Activated naive CD4-positive, alpha-beta T cell treated with anti-CD3 and anti-CD28 coated beads for 36 hours (primary cell): ENCODE data around the gene POLL. TPM values are rescaled to one million over a fixed set of nuclear protein-coding genes. Genes with fewer than 3 reads are reported as not detected.

Experiments used
- CTCF ChIA-PET: fragments of 350-600 bp; sonication (Branson Sonifier 250); formaldehyde crosslinking; loops from one replicate; lab custom pipeline; 2021; ENCODE audit warnings: antibody characterized with exemption; lab: Charles Lee
- DNase-seq: peaks from one replicate; pipeline ENCODE4 v3.0.0-alpha.2; 2020
- H3K27ac Mint-ChIP-seq: one replicate; pipeline ENCODE4 v1.8.0; 2021; ENCODE audit warnings: mild to moderate bottlenecking, mixed read lengths
- H3K27me3 Mint-ChIP-seq: one replicate; pipeline ENCODE4 v1.8.0; 2021; ENCODE audit warnings: low read depth, mixed read lengths
- H3K36me3 Mint-ChIP-seq: one replicate; pipeline ENCODE4 v1.8.0; 2021; ENCODE audit warnings: low read depth, mixed read lengths
- H3K4me1 Mint-ChIP-seq: one replicate; pipeline ENCODE4 v1.8.0; 2021; ENCODE audit warnings: low read depth, mixed read lengths
- H3K4me3 Mint-ChIP-seq: one replicate; pipeline ENCODE4 v1.8.0; 2021; ENCODE audit warnings: mild to moderate bottlenecking, moderate library complexity, mixed read lengths
- H3K9me3 Mint-ChIP-seq: one replicate; pipeline ENCODE4 v1.8.0; 2021; ENCODE audit warnings: mixed read lengths
- intact Hi-C: fragments of 100-400 bp; cut with micrococcal nuclease; formaldehyde crosslinking; loops from one replicate; pipeline ENCODE4 v1.15.1; 2023
- total RNA-seq, 2 experiments: library from RNA; stranded (reverse); gene quantifications; one replicate each; pipeline ENCODE4 v1.2.3, GENCODE V29; 2021

Gene POLL
- total RNA-seq, 2 experiments from 2014 or later = 28.1 to 29.0 TPM

GRCh38 chr10:101562231-101562630 is 25.8 kb downstream of the POLL start:
- H3K4me1 Mint-ChIP-seq = peaks cover 21% of the 10 kb centered on the region
- peaks cover 22% of the 10 kb centered on the region for H3K27me3 Mint-ChIP-seq
- no peak for DNase-seq
- no peaks in the 10 kb centered on the region for H3K9me3 Mint-ChIP-seq
- CTCF ChIA-PET = no interaction called here
- intact Hi-C loops = no loop called here
- no peak overlapping the region for H3K4me3 Mint-ChIP-seq
- H3K27ac Mint-ChIP-seq = no peak overlapping the region
- no peaks in the 10 kb centered on the region for H3K36me3 Mint-ChIP-seq

GRCh38 chr10:101561068-101561915 is 26.8 kb downstream of the POLL start:
- Mint-ChIP-seq H3K27ac (no peak overlapping the region), H3K27me3 (peaks cover 15% of the 10 kb centered on the region)

DNA sequence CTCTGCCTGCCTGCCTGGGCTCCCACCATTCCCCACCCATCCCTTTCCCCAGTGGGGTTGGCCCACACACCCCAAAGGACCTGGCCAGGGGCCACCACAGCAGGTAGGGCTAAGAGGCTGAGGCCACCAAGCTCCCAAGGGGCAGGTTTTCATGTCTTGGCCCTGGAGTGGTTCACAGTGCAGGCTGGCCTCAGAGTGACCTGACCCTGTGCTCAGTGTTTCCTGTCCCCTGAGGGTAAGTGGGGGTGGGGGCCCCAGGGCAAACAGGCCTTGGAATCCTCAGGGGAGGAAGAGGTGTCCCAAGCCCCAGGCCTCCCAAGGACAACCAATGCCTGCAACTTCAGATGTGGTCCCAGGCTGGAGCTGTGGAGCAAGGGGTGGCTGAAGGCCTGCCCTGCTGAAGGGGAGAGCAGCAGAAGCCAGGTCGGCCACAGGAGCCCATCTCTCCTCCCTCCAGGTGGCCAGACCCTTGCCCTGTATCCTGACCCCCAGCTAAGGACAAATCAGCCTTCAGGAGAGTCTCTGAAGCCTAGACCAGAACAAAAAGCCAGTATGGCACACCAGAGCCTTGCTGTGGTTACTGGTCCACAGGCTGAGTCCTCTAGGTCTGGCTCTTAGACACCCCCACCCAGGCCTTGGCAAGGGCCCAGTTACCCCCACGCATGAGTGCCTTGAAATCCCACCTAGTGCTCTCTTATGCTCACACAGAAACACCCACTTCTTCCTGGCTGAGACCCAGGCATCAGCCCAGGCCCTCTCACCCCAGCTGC is 27.6 kb downstream of the POLL start:
- no peak overlapping the region for H3K4me3 Mint-ChIP-seq
- CTCF ChIA-PET = interaction anchor here (0.5 to 1.5 kb wide), 5 partner anchors 10 to 346 kb away, joined by 3 read pairs; partner anchors contain the start of gene NPM3
- H3K27me3 Mint-ChIP-seq = peaks cover 9% of the 10 kb centered on the region
- DNase-seq = no peak
- no peak overlapping the region for H3K27ac Mint-ChIP-seq
- no peaks in the 10 kb centered on the region for H3K36me3 Mint-ChIP-seq
- intact Hi-C loops = no loop called here
- H3K9me3 Mint-ChIP-seq = no peaks in the 10 kb centered on the region
- peaks cover 14% of the 10 kb centered on the region for H3K4me1 Mint-ChIP-seq

More at GRCh38 chr10:101561068-101561915, 26.8 kb downstream of the POLL start:
- H3K4me1 Mint-ChIP-seq = peaks cover 17% of the 10 kb centered on the region
- DNase-seq = no peak
- H3K36me3 Mint-ChIP-seq = no peaks in the 10 kb centered on the region
- intact Hi-C loops = no loop called here
- CTCF ChIA-PET = interaction anchor here (1.3 to 1.5 kb wide), 2 partner anchors 10 to 347 kb away, joined by 3 read pairs; no protein-coding TSS in a partner anchor
- H3K4me3 Mint-ChIP-seq = no peak overlapping the region
- no peaks in the 10 kb centered on the region for H3K9me3 Mint-ChIP-seq

DNA sequence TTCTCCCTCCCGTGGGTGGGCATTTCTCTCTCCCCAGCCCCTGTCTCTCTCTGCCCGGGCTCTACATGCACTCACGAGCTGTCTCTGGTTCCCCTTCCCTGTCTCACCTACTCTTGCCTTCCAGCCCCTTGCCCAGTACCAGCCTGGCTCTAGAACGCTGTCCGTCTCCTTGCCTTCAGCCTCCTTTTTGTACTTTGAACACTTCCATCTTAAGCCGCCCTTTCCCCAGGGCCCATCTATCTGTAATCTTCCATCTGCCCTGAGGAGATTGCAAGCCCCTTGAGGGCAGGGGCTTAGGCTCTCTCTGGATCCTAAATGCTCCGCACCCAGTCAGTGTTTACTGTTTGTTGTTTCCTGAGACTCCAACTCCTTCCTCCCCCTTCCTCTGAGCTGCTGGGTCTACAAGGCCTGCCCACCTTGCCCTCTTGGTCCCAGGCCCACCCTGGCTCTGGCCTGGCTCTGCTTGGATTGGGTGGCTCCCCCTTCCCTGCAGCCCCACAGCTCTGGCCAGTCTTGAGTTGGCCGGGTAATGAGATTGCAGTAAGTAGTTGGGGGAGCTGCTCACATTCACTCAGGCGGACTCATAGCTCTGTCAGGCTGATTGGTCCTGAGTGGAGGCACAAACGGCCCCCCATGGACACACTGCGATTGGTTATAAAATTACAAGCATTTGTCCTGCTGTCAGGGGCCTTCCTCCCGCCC is 28.3 kb downstream of the POLL start:
- no peaks in the 10 kb centered on the region for H3K9me3 Mint-ChIP-seq

DNA sequence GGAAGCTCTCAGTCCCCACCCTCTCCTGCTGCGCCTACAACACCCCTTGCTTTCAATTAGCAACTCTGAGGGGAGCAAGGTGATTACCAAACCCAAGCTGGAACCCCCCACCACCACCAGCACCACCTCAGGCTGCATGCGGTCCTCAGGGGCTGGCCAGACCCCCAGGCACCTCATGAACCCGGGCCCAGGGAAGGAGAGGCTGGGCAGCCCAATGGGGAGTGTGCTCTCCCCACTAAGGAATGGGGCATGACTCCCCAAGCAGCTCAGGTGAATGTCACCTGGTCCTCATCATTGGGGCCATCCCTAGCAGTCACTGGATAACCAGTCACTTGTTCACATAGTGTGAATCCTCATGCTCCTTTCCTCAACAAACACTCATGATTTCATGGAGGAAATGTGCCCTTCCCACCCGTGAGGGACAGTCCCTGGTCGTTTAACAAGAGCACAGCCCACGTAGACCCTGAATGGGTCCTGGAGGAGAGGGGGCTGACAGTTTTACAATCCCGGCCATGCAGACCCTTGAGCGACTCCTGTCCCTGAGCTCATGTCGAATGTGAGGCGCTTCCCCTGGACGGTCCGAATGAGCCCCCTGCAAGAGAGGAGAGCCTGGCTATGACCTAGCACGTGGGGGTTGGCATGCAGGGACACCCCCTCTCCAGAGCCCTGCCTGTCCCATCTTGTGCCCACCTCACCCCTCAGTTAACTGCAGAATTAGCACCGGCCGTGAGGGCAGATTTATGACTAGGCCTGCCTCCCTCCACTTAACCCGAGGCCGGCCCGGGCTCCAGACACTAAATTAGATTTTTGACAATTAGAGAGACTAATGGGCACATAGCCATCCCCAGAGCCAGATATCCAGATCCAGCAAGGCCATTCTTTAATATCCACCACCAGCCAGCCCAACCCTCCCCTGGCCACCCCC is 29.1 kb downstream of the POLL start:
- intact Hi-C loops = no loop called here
- H3K4me3 Mint-ChIP-seq = no peak overlapping the region

More for the DNA sequence above, 28.3 kb downstream of the POLL start:
- no peak overlapping the region for H3K4me3 Mint-ChIP-seq
- H3K36me3 Mint-ChIP-seq = no peaks in the 10 kb centered on the region
- intact Hi-C loops = no loop called here
- peaks cover 14% of the 10 kb centered on the region for H3K4me1 Mint-ChIP-seq
- no peak overlapping the region for H3K27ac Mint-ChIP-seq
- CTCF ChIA-PET = interaction anchor here (0.5 to 1.5 kb wide), 5 partner anchors 11 to 345 kb away, joined by 3 read pairs; partner anchors contain the start of gene NPM3
- peaks cover 1% of the 10 kb centered on the region for H3K27me3 Mint-ChIP-seq
- DNase-seq = no peak

DNA sequence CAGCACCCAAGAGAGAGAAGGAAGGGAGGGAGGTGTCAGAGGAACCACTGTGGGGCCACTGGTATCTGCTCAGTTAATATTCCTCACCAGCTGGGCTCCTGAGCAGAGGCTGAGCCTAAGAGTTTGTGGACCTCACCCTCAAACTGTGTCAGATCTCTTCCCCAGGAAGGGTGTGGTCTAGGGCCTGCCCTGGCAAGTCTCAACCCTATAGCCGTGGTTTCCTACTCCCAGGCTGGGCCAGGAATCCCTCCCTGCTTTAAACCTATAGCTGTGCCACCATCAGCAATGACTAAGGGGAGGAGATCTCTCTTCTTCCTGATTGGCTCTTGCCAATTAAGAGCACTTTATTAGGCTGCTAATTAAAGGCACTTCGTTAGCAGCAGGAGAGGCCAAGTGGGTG is 29.9 kb downstream of the POLL start:
- no peak overlapping the region for H3K4me3 Mint-ChIP-seq
- intact Hi-C loops = no loop called here
- H3K9me3 Mint-ChIP-seq = no peaks in the 10 kb centered on the region
- H3K27me3 Mint-ChIP-seq = no peaks in the 10 kb centered on the region
- H3K4me1 Mint-ChIP-seq = peaks cover 14% of the 10 kb centered on the region
- no peak overlapping the region for H3K27ac Mint-ChIP-seq
- DNase-seq = peak; percentile 25
- CTCF ChIA-PET = interaction anchor here (2.6 kb wide), 1 partner anchor 11 kb away, joined by 7 read pairs; no protein-coding TSS in a partner anchor
- H3K36me3 Mint-ChIP-seq = peaks cover 5% of the 10 kb centered on the region

More for the DNA sequence above, 29.1 kb downstream of the POLL start:
- Mint-ChIP-seq H3K4me1 (peaks cover 14% of the 10 kb centered on the region), H3K27me3 (no peaks in the 10 kb centered on the region), H3K36me3 (peaks cover 2% of the 10 kb centered on the region), H3K27ac (no peak overlapping the region), H3K9me3 (no peaks in the 10 kb centered on the region)
- CTCF ChIA-PET = interaction anchor here (2.6 kb wide), 1 partner anchor 10 kb away, joined by 7 read pairs; no protein-coding TSS in a partner anchor
- DNase-seq = no peak

- peaks cover 14% of the 10 kb centered on the region for H3K4me1 Mint-ChIP-seq
- CTCF ChIA-PET = interaction anchor here (1.3 to 2.6 kb wide), 2 partner anchors 12 to 347 kb away, joined by 4 to 7 read pairs; no protein-coding TSS in a partner anchor
- no peak overlapping the region for H3K27ac Mint-ChIP-seq
- no peaks in the 10 kb centered on the region for H3K27me3 Mint-ChIP-seq
- H3K9me3 Mint-ChIP-seq = no peaks in the 10 kb centered on the region
- intact Hi-C loops = no loop called here
- no peak overlapping the region for H3K4me3 Mint-ChIP-seq
- DNase-seq = no peak
- H3K36me3 Mint-ChIP-seq = peaks cover 6% of the 10 kb centered on the region
Observed at GRCh38 chr10:101557541-101557940, 30.5 kb downstream of the POLL start.

- DNase-seq = no peak
- intact Hi-C loops = no loop called here
- CTCF ChIA-PET = interaction anchor here (1.0 kb wide), 1 partner anchor 338 kb away, joined by 3 read pairs; no protein-coding TSS in a partner anchor
- Mint-ChIP-seq H3K36me3 (peaks cover 12% of the 10 kb centered on the region), H3K27me3 (no peaks in the 10 kb centered on the region), H3K27ac (no peak overlapping the region), H3K4me1 (peaks cover 2% of the 10 kb centered on the region), H3K4me3 (no peak overlapping the region), H3K9me3 (no peaks in the 10 kb centered on the region)
Observed at GRCh38 chr10:101552442-101552841, 35.6 kb downstream of the POLL start.

DNA sequence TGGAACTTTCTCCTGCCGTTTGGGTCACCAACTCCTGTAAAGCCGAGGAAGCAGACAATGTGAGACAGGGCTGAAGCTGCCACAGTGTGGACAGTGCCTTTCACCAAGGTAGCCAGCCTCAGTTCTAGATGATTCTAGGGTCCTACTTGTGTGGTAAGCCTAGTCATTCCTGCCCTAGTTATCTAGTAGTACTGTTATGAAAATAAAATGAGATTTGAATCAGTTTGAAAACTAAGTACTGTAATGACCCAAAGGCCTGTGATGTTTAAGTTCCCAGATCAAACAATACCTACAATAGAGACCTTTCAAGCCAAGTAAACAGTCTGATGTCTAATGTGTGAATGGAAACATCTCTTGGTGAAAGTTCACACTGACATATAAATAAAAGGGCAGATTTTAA is 37.1 kb downstream of the POLL start:
- CTCF ChIA-PET = interaction anchor here (1.1 to 1.3 kb wide), 2 partner anchors 15 to 20 kb away, joined by 3 to 4 read pairs; no protein-coding TSS in a partner anchor
- Mint-ChIP-seq H3K27me3 (no peaks in the 10 kb centered on the region), H3K27ac (no peak overlapping the region)

GRCh38 chr10:101545898-101546297 is 42.2 kb downstream of the POLL start:
- no peak for DNase-seq
- Mint-ChIP-seq H3K27ac (no peak overlapping the region), H3K4me1 (no peaks in the 10 kb centered on the region), H3K9me3 (no peaks in the 10 kb centered on the region), H3K27me3 (no peaks in the 10 kb centered on the region), H3K36me3 (peaks cover 8% of the 10 kb centered on the region), H3K4me3 (no peak overlapping the region)
- intact Hi-C loops = no loop called here
- CTCF ChIA-PET = interaction anchor here (0.7 to 1.5 kb wide), 5 partner anchors 37 to 331 kb away, joined by 3 to 4 read pairs (median 3); no protein-coding TSS in a partner anchor

More for the DNA sequence above, 37.1 kb downstream of the POLL start:
- DNase-seq = no peak
- Mint-ChIP-seq H3K4me3 (no peak overlapping the region), H3K9me3 (no peaks in the 10 kb centered on the region), H3K4me1 (peaks cover 2% of the 10 kb centered on the region), H3K36me3 (peaks cover 12% of the 10 kb centered on the region)
- intact Hi-C loops = no loop called here

GRCh38 chr10:101538446-101538845 is 49.6 kb downstream of the POLL start:
- H3K9me3 Mint-ChIP-seq = no peaks in the 10 kb centered on the region
- CTCF ChIA-PET = no interaction called here
- no peak overlapping the region for H3K4me3 Mint-ChIP-seq
- no peaks in the 10 kb centered on the region for H3K27me3 Mint-ChIP-seq
- H3K27ac Mint-ChIP-seq = no peak overlapping the region
- intact Hi-C loops = no loop called here
- no peaks in the 10 kb centered on the region for H3K4me1 Mint-ChIP-seq
- no peak for DNase-seq
- H3K36me3 Mint-ChIP-seq = peaks cover 8% of the 10 kb centered on the region
